Subcutaneous abdominal adipose tissue (tissue), 5 donors: ENCODE results near the gene SLC29A4.
"Not testable (repeated sequence)": the region's sequence is repeated elsewhere in the genome, so short reads cannot be mapped to it uniquely, and the experiment has no call there.

Experiments
- H3K27ac ChIP-seq: one replicate; pipeline ENCODE4 v1.7.0; 2013; ENCODE audit warnings: low read depth, mild to moderate bottlenecking, inconsistent platforms, low read length, moderate library complexity
- H3K27me3 ChIP-seq, 5 donors: one replicate each; pipeline ENCODE4 v1.7.0; 2013; ENCODE audit warnings: low read length in 5 of 5, inconsistent platforms in 1 of 5; ENCODE audit not compliant: control insufficient read depth in 5 of 5, insufficient read depth in 4 of 5
- H3K36me3 ChIP-seq, 5 donors: one replicate each; pipeline ENCODE4 v1.7.0; 2013; ENCODE audit warnings: low read length in 5 of 5; ENCODE audit not compliant: control insufficient read depth in 5 of 5, insufficient read depth in 5 of 5
- H3K4me1 ChIP-seq, 5 donors: one replicate each; pipeline ENCODE4 v1.7.0; 2013; ENCODE audit warnings: low read length in 5 of 5, mild to moderate bottlenecking in 3 of 5, moderate library complexity in 1 of 5; ENCODE audit not compliant: control insufficient read depth in 5 of 5, insufficient read depth in 5 of 5
- H3K4me3 ChIP-seq, 5 donors: one replicate each; pipeline ENCODE4 v1.7.0; 2013; ENCODE audit warnings: low read length in 5 of 5, low read depth in 1 of 5
- H3K9ac ChIP-seq, 5 donors: one replicate each; pipeline ENCODE4 v1.7.0; 2013; ENCODE audit warnings: low read length in 5 of 5, mild to moderate bottlenecking in 4 of 5, moderate library complexity in 3 of 5
- H3K9me3 ChIP-seq, 5 donors: one replicate each; pipeline ENCODE4 v1.7.0; 2013; ENCODE audit warnings: low read length in 5 of 5; ENCODE audit not compliant: control insufficient read depth in 5 of 5
- donor health status: healthy.
- donor health status: healthy.
- donor health status: healthy.
- donor health status: healthy.
- donor health status: healthy.

The SLC29A4 gene

GRCh38 chr7:5282543-5283316 is at the start of gene SLC29A4:
TSS of gene SLC29A4 (plus strand) at chr7:5282943. CDS start at chr7:5287817, 4,874 bp downstream.
- peaks cover 0 to 3% (median 0%) of the 10 kb centered on the region in 5 donors for H3K27me3 ChIP-seq
- H3K27ac ChIP-seq, result peak within 1 kb of the TSS; percentile 30
- no peaks in the 10 kb centered on the region for H3K9me3 ChIP-seq
- peak within 1 kb of the TSS in 1 of 5 donors; percentile 52 for H3K9ac ChIP-seq
- peaks cover 0 to 20% (median 17%) of the 10 kb centered on the region in 5 donors for H3K4me1 ChIP-seq
- H3K36me3 ChIP-seq, result no peaks in the 10 kb centered on the region
- H3K4me3 ChIP-seq, result peak within 1 kb of the TSS in 4 of 5 donors; percentile 22 to 67 (median 52)

GRCh38 chr7:5234852-5235831 is 47.6 kb upstream of the SLC29A4 start:
- no peak overlapping the region for H3K4me3 ChIP-seq
- H3K9me3 ChIP-seq, result no peaks in the 10 kb centered on the region
- no peak overlapping the region for H3K9ac ChIP-seq
- H3K4me1 ChIP-seq, result peaks cover 3 to 28% (median 16%) of the 10 kb centered on the region in 5 donors
- no peaks in the 10 kb centered on the region for H3K27me3 ChIP-seq
- H3K36me3 ChIP-seq, result peaks cover 0 to 33% (median 31%) of the 10 kb centered on the region in 5 donors
- H3K27ac ChIP-seq, result no peak overlapping the region

DNA sequence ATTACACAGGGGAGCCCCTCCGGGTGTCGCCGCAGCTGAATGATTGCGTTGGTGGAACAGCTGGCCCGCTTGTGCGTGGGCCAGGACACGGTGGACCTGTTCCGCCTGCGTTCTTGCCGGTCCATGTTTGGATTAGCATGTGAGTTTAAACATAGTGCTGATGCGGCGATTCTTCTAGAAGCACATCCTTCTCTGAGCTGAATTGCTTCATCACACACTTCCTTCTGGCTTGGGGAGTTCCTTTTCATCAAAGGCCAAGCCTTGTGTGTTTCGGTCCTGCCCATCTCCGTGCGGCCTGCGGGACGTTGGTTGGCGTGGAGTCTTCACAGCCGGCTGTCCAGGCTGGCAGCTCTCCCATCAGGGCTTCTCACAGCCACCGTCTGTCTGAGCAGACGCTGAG is 45.5 kb upstream of the SLC29A4 start:
- H3K27ac ChIP-seq, result no peak overlapping the region
- H3K9ac ChIP-seq, result no peak overlapping the region
- no peaks in the 10 kb centered on the region for H3K27me3 ChIP-seq
- no peaks in the 10 kb centered on the region for H3K9me3 ChIP-seq
- peaks cover 0 to 11% (median 9%) of the 10 kb centered on the region in 5 donors for H3K36me3 ChIP-seq
- peak overlapping the region in 3 of 5 donors; percentile 6 to 42 (median 16) for H3K4me3 ChIP-seq
- peaks cover 5 to 32% (median 22%) of the 10 kb centered on the region in 5 donors for H3K4me1 ChIP-seq

- Histone ChIP-seq H3K36me3 (peaks cover 0 to under 1% (median 0%) of the 10 kb centered on the region in 5 donors), H3K9ac (no peak overlapping the region), H3K4me3 (no peak overlapping the region), H3K9me3 (no peaks in the 10 kb centered on the region), H3K27ac (no peak overlapping the region), H3K4me1 (peaks cover 5 to 28% (median 22%) of the 10 kb centered on the region in 5 donors), H3K27me3 (no peaks in the 10 kb centered on the region)
Measured at GRCh38 chr7:5238500-5238899, 44.2 kb upstream of the SLC29A4 start.

DNA sequence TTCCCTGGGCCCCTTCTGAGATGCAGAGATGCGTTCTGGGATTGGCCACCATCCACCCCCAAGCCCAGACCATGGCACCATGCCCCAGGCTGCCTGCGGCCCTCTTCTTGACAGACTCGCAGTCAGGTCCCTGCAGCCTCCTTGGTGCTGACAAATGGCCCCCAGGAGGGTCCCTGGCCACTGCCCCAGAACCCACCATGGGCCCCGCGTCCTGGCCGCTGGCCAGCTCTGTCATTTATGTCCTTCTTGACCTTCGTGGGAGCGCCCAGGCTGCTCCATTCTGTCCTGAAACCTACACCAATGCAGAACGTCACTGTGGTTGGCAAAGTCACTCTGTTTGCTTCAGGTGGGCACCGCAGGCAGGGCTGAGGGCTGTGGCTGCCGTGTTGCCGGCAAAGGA is 39.5 kb upstream of the SLC29A4 start:
- no peaks in the 10 kb centered on the region for H3K36me3 ChIP-seq
- H3K9me3 ChIP-seq, result peaks cover 0 to 4% (median 0%) of the 10 kb centered on the region in 5 donors
- no peaks in the 10 kb centered on the region for H3K27me3 ChIP-seq
- H3K9ac ChIP-seq, result no peak overlapping the region
- H3K4me3 ChIP-seq, result no peak overlapping the region
- no peak overlapping the region for H3K27ac ChIP-seq
- H3K4me1 ChIP-seq, result peaks cover 2 to 21% (median 16%) of the 10 kb centered on the region in 5 donors

DNA sequence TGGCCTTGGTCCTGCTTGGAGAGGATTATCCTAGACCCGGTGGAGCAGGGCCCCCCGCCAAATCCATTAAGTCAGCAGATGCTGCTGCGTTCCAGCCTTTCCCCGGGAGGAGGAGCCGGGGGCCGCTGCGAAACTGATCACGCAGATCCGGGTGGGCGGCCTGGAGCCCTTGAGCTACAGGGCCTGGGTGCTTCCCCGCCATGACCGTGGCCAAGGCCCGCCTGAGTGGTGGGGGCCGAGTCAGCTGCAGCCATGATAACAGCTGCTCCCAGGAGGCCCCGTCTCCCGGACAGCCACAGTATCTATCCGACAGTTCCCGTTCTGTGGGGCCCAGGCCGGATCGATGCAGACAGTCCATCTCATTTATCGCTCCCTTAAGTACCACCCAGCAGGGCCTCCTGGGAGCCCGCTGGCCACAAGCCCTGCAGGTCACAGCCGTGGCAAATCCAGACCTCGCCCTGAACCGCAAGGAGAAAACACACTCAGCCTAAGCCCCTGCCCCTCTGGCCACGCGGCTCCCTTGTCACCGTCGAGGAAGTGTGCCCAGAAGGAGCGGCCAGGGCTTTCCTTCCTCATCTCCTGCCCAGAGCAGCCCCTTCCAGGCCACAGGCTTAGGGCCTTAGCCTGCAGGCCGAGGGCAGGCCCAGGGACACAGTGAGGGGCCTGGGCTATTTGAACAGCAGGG is 34.4 kb upstream of the SLC29A4 start:
- Histone ChIP-seq H3K9ac (peak overlapping the region in 1 of 5 donors; percentile 11), H3K27ac (no peak overlapping the region)

DNA sequence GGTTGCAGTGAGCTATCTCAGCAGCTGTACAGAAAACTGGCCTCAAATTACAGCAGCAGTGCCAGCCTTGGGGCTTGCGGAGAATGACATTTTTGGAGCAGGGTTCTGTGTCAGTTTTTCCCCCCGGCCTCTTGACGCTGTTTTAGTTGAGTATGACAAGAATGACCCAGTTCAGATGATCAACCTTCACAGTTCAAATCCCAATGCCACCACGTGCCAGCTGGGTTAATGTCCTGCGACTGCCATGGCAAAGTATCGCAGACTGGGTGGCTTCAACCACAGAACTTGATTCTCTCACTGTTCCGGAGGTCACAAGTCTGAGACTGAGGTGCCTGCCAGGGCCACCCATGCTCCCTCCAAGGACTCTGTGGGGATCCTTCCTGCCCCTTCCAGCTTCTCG is 32.0 kb upstream of the SLC29A4 start:
- not testable (repeated sequence) for H3K9me3 ChIP-seq, H3K4me3 ChIP-seq, H3K27ac ChIP-seq, H3K9ac ChIP-seq, H3K27me3 ChIP-seq, H3K36me3 ChIP-seq, H3K4me1 ChIP-seq

More for the DNA sequence above, 34.4 kb upstream of the SLC29A4 start:
- Histone ChIP-seq H3K4me3 (peak overlapping the region in 2 of 5 donors; percentile 15 to 48), H3K9me3 (peaks cover 0 to 4% (median 0%) of the 10 kb centered on the region in 5 donors), H3K27me3 (no peaks in the 10 kb centered on the region), H3K36me3 (no peaks in the 10 kb centered on the region), H3K4me1 (peaks cover 0 to 10% (median 9%) of the 10 kb centered on the region in 5 donors)

GRCh38 chr7:5253529-5253928 is 29.2 kb upstream of the SLC29A4 start:
- H3K27me3 ChIP-seq, H3K36me3 ChIP-seq, H3K9ac ChIP-seq, H3K4me3 ChIP-seq, H3K9me3 ChIP-seq, H3K4me1 ChIP-seq, H3K27ac ChIP-seq: not testable (repeated sequence)

GRCh38 chr7:5254371-5254770 is 28.4 kb upstream of the SLC29A4 start:
- not testable (repeated sequence) for H3K27me3 ChIP-seq, H3K4me1 ChIP-seq, H3K27ac ChIP-seq, H3K9me3 ChIP-seq, H3K9ac ChIP-seq, H3K4me3 ChIP-seq, H3K36me3 ChIP-seq
